Fibroblast of lung (primary cell): ENCODE measurements around the gene ZNF594.
"Not testable (repeated sequence)": the region's sequence is repeated elsewhere in the genome, so short reads cannot be mapped to it uniquely, and the experiment has no call there.

ENCODE experiments used
- CTCF ChIP-seq, 2 donors: IDR thresholded peaks in 1 of 2; conservative IDR thresholded peaks in 1 of 2; 1 replicate in 1 of 2; 2 replicates in 1 of 2; pipeline ENCODE4 v1.5.1; 2011 to 2012; ENCODE audit warnings: low read length in 2 of 2, control low read depth in 1 of 2, inconsistent platforms in 1 of 2, low read depth in 1 of 2, mild to moderate bottlenecking in 1 of 2
- EZH2 ChIP-seq: IDR thresholded peaks from 2 replicates; pipeline ENCODE4 v1.5.1; 2012; ENCODE audit warnings: low read length, control low read depth, mild to moderate bottlenecking; ENCODE audit errors: missing control alignments

GRCh38 chr17:5146122-5146521 lies 45.5 kb downstream of the ZNF594 start:
- not testable (repeated sequence) for TF ChIP-seq CTCF (conservative IDR thresholded peaks at IDR 0.05 in 1 of 2, IDR thresholded peaks at IDR 0.05 in 1 of 2; ENCODE audit: low read depth in 1 of 2, low read length in 2 of 2); EZH2
